Posterior vena cava (tissue), 2 donors: Measurements from ENCODE around the gene GBA2. TPM values are rescaled to one million over a fixed set of nuclear protein-coding genes. Genes with fewer than 3 reads are reported as not detected.

Experiments
- DNase-seq: peaks from one replicate; pipeline ENCODE4 v3.0.0-alpha.2; 2020; ENCODE audit warnings: low spot score
- intact Hi-C, 2 donors: fragments of 100-400 bp; cut with DNase I; formaldehyde crosslinking; loops; one replicate each; pipeline versions ENCODE4 v1.14.1 to v1.14.2; 2022 to 2023
- total RNA-seq, 2 donors: library from RNA; stranded (reverse); fragmentation: NEBNext Ultra II Directional; extraction: Animal tissue kit (Norgen Biotek cat#: 25700); gene quantifications; one replicate each; pipeline ENCODE4 v1.2.1, GENCODE V29; 2021
- donor health status: DM: yes; HTN: yes; CAD: no.
- donor health status: DM: yes; HTN: yes; CAD: no.

GBA2 gene
- total RNA-seq, 2 donors from 2014 or later: 50.1 to 57.7 TPM

- no peak for DNase-seq
- intact Hi-C loops: no loop called here
These were observed 22.5 kb upstream of the GBA2 start for GRCh38 chr9:35771534-35771933.

DNA sequence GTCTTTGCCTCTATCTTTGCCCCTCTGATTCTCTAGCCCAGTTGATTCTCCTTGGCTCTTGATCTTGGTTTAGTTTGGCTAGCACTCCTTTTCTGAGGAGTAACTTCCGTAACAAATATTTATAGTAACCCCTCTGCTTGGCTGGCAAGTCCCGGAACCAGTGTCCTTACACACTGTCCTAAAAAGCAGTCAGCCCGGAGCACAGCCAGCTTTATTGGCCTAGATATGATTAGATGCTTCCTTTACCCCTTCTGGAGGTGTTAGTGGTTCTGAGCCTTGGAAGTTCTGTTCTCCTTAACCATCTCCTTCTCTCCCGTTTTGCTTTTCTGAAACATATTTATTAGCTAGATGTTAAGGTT is 22.0 kb upstream of the GBA2 start:
- DNase-seq: no peak
- intact Hi-C loops: no loop called here

GRCh38 chr9:35769763-35770162 is 20.7 kb upstream of the GBA2 start:
- DNase-seq: no peak
- intact Hi-C loops: no loop called here

DNA sequence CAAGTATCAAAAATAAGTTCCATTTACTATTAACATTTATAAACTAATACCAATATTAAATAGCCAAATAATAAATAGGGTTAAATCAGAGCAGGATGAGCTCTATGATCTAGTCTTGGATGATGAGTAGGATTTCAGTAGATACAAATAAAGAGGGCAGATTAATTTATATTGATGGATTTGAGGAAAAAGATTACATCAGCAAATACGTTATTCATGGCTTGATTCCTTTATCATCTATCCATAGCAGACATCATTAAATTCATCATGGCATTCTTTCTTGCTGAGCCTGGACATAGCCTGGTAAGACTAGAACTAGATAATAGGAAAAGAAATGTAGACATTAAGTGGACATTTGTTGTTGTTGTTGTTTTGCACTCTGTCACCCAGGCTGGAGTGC is 18.4 kb upstream of the GBA2 start:
- no peak for DNase-seq
- intact Hi-C loops: no loop called here

- intact Hi-C loops: no loop called here
- no peak for DNase-seq
These were observed 18.0 kb upstream of the GBA2 start for GRCh38 chr9:35766997-35767396.

DNA sequence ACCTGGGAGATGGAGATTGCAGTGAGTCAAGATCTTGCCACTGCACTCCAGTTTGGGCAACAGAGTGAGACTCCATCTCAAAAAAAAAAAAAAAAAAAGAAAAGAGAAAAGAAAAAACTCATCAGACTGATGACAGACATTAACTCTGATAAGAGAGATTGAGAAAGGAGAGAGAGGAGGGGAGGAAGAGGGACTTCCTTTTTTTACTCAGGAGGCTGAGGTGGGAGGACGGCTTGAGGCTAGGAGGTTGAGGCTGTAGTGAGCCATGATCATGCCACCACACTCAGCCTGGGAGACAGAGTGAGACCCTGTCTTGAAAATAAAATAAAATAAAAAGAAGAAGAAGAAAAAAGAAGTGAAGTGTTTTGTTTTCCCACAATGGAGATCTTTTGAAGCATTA is 14.8 kb upstream of the GBA2 start:
- intact Hi-C loops: no loop called here
- no peak for DNase-seq

DNA sequence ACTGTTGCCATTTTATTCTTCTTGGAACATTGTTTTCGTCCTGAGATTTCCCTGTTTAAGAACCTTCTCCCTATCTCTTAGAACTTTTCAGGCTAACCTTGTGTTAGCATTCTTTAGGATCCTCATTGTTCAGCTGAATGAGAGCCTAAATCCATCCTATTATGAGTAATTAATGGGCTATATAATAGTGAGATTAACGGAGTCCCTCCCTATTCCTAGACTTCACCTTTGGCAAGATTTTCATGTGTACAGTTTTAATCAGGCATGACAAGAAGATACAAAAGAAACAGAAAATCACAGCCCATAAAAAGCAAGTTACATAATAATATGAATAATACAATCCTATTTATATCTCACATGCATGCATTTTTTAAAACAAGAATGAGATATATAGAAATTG is 14.2 kb upstream of the GBA2 start:
- intact Hi-C loops: no loop called here
- no peak for DNase-seq

GRCh38 chr9:35760651-35761050 is 11.6 kb upstream of the GBA2 start:
- intact Hi-C loops: no loop called here
- no peak for DNase-seq

- no peak for DNase-seq
- intact Hi-C loops: no loop called here
These were observed 10.8 kb upstream of the GBA2 start for GRCh38 chr9:35759795-35760194.

DNA sequence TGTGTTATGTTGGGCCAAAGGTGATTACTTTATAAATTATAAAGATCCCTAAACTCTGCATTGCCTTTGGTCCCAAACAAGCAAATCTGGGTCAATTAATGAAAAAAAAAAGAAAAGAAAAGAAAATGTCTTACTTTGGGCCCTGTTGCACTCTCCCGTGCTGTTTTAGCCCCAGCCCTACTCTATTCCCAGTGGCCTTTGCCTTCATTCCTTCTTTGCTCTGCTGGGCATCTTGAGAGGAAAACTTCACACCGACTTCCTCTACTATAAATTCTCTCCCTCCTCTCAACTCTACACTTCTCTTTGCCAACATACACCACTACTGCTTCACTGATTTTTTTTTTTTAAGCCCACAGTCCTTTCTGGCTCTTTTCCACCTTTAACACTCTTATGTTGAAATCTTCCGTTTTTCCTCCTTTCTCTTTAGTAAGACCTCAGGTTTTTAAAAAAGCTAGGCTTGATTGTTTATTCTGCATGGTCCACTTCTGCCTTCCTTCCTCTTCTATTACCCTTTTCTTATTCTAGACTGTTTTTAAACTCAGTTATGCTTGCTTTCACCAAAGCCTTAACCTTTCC is 9.5 kb upstream of the GBA2 start:
- no peak for DNase-seq
- intact Hi-C loops: no loop called here

GRCh38 chr9:35757892-35758275 is 8.9 kb upstream of the GBA2 start:
- intact Hi-C loops: no loop called here
- DNase-seq: no peak

DNA sequence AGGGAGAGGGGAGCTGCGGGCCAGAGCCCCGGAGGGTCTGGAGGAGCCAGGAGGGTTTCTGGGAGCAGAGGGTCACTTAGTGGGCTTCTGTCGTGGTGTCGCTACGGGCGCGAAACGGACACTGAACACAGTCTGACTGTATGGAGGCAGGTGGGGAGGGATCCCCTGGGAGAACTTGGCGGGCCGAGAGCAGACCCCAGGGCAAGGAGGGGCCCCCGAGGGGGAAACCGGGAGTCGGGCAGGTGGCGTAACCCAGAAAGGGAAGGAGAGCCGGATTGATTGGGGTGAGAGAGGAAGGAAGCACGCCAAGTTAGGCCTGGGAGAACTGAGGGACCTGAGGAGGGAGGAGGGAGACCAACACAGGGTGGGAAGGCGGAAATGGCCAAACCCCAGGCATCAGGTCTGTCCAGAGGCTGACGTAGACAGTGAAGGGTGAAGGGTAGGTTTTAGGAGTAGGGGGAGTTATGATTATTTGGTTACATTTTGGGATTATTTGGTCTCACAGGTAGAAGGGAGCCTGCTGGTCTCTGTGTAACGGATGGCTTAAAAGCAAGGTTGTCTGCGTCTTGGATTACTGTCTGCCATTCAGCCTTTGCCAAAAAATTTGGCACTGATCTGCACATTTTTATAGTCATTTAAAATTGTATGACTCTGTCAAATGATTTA is 8.3 kb upstream of the GBA2 start:
- no peak for DNase-seq
- intact Hi-C loops: no loop called here

- DNase-seq: peak; percentile 91
- intact Hi-C loops: no loop called here
These were observed 7.5 kb upstream of the GBA2 start for GRCh38 chr9:35756275-35757225.

DNA sequence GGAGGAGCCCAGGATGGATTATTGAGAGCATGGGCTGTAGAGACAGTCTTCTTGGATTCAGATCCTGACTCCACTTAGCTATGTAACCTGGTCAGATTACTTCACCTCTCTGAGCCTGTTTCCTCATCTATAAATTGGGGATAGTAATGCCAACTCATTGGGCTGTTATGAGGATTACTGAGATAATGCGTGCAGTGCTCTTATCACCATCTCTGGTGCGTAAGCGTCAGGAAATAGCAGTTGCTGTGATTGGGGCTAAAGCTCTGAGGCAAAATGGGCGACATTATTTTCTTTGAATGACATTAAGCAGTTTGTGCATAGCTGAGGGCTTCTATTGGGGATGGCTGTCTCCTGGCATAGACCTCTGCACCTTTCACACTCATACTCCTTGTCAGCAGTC is 6.0 kb upstream of the GBA2 start:
- DNase-seq: no peak
- intact Hi-C loops: no loop called here

DNA sequence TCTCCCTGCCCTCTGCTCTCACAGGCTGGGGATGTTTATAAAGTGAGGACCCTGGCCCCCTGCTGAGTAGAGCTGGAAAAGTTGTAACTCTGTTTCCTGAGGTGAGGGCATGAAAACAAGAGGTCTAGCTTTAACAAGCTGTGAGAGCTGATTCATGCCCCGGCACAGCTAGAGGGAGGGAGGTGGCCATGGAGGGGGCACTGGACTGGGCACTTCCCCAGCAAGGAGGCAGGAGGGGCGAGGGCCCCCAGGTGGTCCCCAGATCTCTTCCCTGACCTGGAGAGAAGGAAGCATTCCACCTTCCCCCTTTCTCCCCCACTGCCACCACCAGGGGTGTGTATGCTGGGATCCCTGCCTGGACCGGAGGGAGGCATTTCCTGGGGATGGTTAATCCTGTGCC is 5.2 kb upstream of the GBA2 start, which contains the start of gene MSMP:
MSMP (minus strand) TSS at position 13 of the 400 bp plus-strand sequence. CDS start 147 bp downstream, outside the sequence.
- intact Hi-C loops: no loop called here
- DNase-seq: peak; percentile 58

GRCh38 chr9:35753466-35753865 is 4.4 kb upstream of the GBA2 start:
- intact Hi-C loops: no loop called here
- no peak for DNase-seq

- DNase-seq: no peak
- intact Hi-C loops: no loop called here
These were observed 1.2 kb upstream of the GBA2 start for GRCh38 chr9:35750256-35750531.

DNA sequence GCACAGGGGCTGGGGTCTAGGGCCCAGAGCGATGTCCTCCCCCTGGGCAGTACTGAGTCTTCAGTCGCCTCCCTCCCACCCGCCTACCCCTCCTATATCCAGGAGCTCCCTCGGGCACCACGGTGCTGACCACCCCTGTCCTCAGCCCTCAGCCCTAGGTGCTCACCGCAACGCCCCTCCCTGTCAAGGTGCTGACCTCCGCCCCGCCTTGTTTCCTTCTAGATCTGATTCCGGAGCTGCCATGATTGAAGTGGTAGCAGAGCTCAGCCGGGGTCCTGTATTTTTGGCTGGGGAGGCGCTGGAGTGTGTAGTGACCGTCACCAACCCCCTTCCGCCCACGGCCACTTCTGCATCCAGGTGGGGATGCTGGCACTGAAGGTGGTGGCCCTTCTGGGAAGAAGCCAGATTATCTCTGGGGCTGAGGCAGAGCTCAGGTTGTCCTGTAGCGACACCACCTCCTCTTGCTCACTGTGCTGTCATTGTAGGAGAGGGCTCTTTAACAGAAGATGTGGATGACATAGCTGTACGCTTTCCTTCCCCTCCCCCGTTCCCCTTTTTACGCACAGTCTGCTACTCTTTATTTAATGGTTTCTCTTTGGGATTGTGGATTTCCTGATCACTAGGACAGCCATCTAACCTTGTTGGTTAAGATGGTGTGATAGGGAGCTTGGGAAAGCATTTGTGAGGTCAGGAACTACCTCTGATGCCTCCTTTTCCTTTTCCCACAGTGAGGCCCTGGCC is 657 bp upstream of the GBA2 start:
- intact Hi-C loops: loop anchor here in 1 of 2 donors (5.0 kb wide), 1 partner anchor 52 kb away; no protein-coding TSS in a partner anchor

DNA sequence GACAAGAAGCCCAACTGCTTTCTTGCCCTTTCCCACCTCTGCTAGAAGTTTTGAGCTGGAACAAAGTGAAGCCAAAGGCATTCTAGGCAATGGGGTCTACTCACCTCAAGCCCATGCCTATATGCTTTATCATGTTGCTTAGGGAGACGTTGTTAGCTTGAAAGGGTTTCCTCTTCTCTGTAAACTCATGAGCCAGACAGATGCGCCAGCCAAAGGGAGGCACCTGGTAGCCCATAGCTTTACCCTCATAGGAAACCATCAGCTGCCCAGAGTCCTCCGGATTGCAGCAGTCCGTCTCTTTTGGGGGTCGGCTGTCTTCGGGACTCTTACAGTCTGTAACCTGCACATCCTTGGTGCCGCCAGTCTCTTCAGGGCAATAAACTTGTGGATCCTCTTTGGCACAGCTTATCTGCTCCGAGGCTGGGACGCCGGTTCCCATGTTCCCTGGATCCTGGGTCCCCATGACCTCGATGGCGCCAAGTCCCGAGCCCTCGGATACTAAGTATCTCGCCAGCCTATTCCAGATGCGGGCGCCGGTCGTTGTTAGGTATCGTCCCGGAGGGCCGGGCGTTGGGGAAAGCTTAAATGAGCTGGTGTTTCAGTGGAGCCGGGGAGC is 678 bp downstream of the GBA2 start:
- intact Hi-C loops: loop anchor here in 1 of 2 donors (5.0 kb wide), 1 partner anchor 51 kb away; no protein-coding TSS in a partner anchor
- DNase-seq: no peak

More for the DNA sequence above, 657 bp upstream of the GBA2 start:
- peak; percentile 80 for DNase-seq
